ACHN (cell line): ENCODE measurements around the gene VSTM1.

Source experiments
- DNase-seq: peaks from one replicate; pipeline ENCODE4 v3.0.0-alpha.2; 2015
- in situ Hi-C: cut with HindIII; loops from 2 replicates; pipeline ENCODE4 v1.10.0; 2017; ENCODE audit warnings: low sequenced_read_pairs, low pct_ligation_motif_present, low pct_unique_long_range_greater_than_20kb

Gene VSTM1

DNA sequence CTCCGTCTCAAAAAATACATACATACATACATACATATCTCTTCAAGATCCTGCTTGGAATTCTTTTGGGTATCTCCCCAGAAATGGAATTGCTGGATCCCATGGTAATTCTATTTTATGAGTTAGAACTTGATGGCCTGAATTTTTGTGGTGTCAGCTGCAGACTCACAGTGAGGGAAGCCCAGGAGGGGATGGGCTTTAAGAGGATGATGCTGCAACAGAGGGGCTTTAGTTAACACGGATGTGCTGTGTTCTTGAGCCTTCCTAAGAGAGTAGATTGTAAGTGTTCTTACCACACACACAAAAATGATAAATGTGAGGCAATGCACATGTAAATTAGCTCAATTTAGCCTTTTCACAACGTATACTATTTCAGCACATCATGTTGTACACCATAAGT lies 40.5 kb downstream of the VSTM1 start:
- no peak for DNase-seq

GRCh38 chr19:54021932-54022331 lies 41.8 kb downstream of the VSTM1 start:
- in situ Hi-C loops: no loop called here
- no peak for DNase-seq

More for the DNA sequence above, 40.5 kb downstream of the VSTM1 start:
- in situ Hi-C loops: no loop called here

- in situ Hi-C loops: no loop called here
- no peak for DNase-seq
These were observed 42.3 kb downstream of the VSTM1 start for GRCh38 chr19:54021363-54021762.

DNA sequence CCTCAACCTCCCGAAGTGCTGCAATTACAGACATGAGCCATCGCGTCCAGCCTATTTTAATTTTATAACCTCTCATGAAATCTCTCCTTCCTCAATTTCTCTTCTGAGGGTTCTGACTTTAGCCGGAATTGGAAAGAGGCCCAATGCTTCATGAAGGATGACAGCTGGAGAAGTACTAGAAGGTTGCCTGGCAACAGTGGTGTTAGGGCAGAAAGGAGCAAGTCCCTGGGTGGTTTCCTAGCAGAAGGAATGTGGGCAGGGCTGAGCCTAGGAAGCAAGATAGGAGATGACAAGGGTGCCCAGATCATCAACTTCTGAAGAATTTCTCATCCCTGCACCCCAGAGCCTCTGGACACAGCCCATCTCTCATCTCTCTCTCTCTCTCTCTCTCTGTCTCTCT lies 46.4 kb downstream of the VSTM1 start:
- DNase-seq: no peak
- in situ Hi-C loops: no loop called here

DNA sequence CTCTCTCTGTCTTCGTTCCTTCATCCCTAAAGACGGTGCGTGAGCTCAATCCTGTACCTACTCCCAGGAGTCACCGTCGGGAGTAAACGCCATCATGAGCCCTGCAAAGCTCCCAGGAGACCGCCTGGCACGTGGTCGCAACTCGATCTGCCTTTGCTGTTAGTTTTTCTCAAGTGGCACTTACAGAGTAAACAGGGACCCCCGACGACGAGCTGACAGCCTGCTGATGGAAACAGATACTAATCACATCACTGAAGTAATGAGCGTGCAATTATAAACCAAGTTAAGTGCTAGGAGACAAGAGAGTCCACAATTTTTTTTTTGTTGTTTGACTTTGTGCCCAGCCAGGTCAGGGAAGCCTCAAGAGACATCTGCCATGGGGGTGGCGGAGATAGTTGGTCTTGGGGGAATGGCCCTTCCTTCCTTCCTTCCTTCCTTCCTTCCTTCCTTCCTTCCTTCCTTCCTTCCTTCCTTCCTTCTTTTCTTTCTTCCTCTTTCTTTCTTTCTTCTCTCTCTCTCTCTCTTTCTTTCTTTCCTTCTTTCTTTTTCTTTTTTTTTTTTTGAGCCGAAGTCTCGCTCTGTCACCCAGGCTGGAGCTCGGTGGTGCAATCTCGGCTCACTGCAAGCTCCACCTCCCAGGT lies 48.7 kb downstream of the VSTM1 start:
- in situ Hi-C loops: no loop called here
- DNase-seq: no peak

DNA sequence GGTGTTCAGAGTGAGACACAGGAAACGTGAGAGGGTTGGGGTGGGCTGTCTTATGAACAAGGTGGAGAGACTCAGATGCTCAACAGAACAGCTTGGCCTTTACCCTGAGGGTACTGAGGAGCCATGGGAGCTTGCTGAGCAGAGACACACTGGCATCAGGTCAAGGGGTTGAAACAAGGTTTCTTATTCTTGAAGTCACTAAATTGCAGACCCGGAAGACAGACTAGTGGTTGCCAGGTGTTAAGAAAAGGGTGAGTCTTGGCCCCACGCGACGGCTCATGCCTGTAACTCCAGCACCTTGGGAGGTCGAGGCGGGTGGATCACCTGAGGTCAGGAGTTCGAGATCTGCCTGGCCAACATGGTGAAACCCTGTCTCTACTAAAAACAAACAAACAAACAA lies 49.8 kb downstream of the VSTM1 start:
- in situ Hi-C loops: no loop called here

GRCh38 chr19:54011507-54012211 lies 52.0 kb downstream of the VSTM1 start:
- DNase-seq: no peak

More for the DNA sequence above, 49.8 kb downstream of the VSTM1 start:
- DNase-seq: no peak

GRCh38 chr19:54010474-54010873 lies 53.2 kb downstream of the VSTM1 start:
- DNase-seq: no peak
- in situ Hi-C loops: no loop called here

More at GRCh38 chr19:54011507-54012211, 52.0 kb downstream of the VSTM1 start:
- in situ Hi-C loops: no loop called here

GRCh38 chr19:54009440-54009839 lies 54.3 kb downstream of the VSTM1 start:
- in situ Hi-C loops: no loop called here
- DNase-seq: no peak

DNA sequence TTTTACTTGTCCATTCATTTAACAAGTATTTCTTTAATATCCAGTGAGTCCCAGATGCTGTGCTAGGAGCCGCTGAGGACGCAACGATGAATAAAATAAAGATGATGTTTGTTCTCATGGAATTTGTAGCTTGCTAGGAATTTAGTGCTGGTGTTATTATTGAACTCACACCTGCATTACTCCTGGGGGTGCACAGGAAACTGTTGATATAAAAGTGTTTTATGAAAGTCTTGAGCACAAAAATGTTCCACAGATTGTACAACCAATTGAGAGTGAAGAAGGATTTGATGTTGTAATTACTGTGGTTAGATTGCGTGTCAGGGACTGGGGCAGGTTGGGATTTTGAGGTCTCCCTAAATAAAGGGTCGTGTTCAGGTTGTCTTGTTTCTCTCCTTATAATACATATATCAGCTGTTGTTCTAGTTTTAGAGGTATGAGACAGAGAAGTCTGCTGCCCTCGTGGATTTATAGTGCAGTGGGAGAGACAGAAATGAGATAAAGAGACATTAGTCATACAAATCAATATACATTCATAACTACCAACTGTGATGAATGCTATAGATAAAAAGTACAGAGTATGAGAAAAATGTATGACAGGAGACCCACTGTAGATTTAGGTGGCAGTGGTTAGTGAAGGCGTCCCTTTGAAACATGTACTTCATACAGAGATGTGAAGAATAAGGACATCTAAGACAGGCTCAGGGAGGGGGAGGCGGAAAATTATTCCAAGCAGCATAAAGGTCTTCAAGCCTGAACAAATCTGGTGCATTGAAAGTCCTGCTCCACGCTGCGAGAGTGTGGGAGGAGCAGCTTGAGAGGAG lies 61.0 kb downstream of the VSTM1 start:
- DNase-seq: no peak
- in situ Hi-C loops: no loop called here

GRCh38 chr19:54001496-54001895 lies 62.2 kb downstream of the VSTM1 start:
- in situ Hi-C loops: no loop called here
- DNase-seq: no peak

- in situ Hi-C loops: no loop called here
- no peak for DNase-seq
These were observed 64.0 kb downstream of the VSTM1 start for GRCh38 chr19:53999694-54000093.

DNA sequence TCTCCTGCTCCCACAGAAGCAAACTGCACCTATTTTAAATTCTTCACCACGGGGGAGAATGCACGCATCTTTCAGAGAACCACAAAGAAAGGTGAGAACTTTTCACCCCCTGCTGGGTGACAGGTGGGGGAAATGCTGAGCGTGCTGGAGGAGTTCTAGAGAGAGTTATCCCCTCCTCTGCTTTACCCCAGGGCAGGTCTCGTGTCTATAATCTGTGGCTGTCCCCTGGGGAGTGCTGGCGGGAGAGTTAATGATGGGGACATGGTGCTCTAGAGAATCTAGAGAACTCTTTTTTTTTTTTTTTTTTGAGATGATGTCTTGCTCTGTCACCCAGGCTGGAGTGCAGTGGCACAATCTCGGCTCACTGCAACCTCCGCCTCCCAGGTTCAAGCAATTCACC lies 65.5 kb downstream of the VSTM1 start:
- in situ Hi-C loops: no loop called here

GRCh38 chr19:53994811-53995210 lies 68.9 kb downstream of the VSTM1 start:
- DNase-seq: no peak
- in situ Hi-C loops: no loop called here

More for the DNA sequence above, 65.5 kb downstream of the VSTM1 start:
- DNase-seq: no peak

DNA sequence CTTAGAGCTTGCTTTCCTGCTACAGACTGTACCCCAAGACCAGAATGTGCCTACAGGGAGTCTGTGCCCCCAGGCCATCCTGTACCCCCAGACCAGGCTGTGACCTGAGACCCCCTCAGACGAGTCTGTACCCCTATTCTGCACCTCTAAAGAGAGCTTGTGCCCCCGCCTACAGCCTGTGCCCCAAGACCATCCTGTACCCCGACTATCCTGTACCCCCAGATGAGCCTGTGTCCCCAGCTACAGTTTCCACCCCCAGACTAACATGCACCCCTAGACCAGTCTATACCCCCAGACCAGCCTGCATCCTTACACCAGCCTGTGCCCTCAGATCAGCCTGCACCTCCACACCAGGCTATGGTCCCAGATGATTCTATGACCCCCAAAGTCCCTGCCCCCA lies 70.2 kb downstream of the VSTM1 start:
- in situ Hi-C loops: no loop called here
- DNase-seq: no peak

DNA sequence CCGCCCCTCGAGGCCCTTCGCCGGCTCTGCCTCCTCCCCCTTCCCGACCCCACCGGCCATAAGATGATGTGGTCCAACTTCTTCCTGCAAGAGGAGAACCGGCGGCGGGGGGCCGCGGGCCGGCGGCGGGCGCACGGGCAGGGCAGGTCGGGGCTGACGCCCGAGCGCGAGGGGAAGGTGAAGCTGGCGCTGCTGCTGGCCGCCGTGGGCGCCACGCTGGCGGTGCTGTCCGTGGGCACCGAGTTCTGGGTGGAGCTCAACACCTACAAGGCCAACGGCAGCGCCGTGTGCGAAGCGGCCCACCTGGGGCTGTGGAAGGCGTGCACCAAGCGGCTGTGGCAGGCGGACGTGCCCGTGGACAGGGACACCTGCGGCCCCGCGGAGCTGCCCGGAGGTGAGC lies 70.9 kb downstream of the VSTM1 start:
- DNase-seq: no peak
- in situ Hi-C loops: no loop called here

DNA sequence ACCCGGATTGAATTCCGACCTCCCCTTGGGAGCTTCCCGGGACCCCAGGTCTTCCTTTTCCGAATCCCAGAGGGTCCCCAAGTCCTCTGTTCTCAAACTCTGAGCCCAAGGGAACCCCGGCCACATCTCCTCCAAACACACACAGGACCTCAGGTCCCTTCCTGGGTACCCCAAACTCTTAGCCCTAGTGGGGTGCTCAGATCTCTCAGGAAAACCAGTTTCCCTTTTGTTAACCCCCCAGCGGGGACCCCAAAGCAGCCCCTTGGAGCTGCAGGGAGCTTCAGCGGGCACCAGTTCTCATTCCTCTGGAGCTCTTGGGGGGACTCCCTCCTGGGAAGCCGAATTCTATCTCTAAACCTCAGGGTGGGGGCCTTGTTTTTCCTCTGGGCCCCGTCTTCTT lies 71.5 kb downstream of the VSTM1 start:
- DNase-seq: no peak
- in situ Hi-C loops: no loop called here

GRCh38 chr19:53991224-53992113 lies 72.2 kb downstream of the VSTM1 start, which contains the start of gene CACNG6:
TSS of gene CACNG6 (plus strand) at chr19:53991637. CDS start at chr19:53992878, 1,241 bp downstream.
- in situ Hi-C loops: no loop called here
- no peak for DNase-seq
